HG03571 (cell line): ENCODE measurements around the gene EGLN3.

Experiments
- ATAC-seq: cut with Tn5 transposase; IDR thresholded peaks from one replicate; pipeline ENCODE4 v1.9.1; 2021; ENCODE audit not compliant: unreplicated experiment

EGLN3 gene

DNA sequence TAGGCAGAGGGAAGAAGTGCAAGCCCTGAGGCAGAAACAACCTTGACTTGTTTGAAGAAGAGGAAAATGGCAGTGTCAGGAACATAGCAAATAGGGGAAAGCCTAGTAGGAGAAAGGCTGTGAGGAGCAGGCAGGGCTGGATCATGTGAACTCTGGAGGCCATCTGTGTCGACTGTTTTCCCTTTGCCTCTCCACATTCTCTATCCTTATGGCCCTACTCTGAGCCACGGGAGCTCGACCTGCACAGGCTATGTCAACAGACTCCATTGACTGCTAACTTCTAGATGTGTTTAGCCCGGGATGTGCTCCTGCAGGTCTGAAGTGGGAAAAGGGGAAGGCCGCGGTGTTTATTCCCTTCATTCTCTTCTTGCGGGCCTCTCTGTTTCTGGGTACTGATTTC, 35.2 kb downstream of the EGLN3 start:
- no peak for ATAC-seq

GRCh38 chr14:33914676-33915516, 36.0 kb downstream of the EGLN3 start:
- no peak for ATAC-seq

GRCh38 chr14:33911046-33911445, 39.8 kb downstream of the EGLN3 start:
- no peak for ATAC-seq

GRCh38 chr14:33910435-33910834, 40.4 kb downstream of the EGLN3 start:
- ATAC-seq, result no peak

GRCh38 chr14:33909380-33910084, 41.3 kb downstream of the EGLN3 start:
- ATAC-seq, result no peak

GRCh38 chr14:33908540-33909223, 42.2 kb downstream of the EGLN3 start:
- no peak for ATAC-seq

GRCh38 chr14:33906968-33907367, 43.9 kb downstream of the EGLN3 start:
- no peak for ATAC-seq

- no peak for ATAC-seq
Measured at GRCh38 chr14:33904609-33905008, 46.3 kb downstream of the EGLN3 start.

DNA sequence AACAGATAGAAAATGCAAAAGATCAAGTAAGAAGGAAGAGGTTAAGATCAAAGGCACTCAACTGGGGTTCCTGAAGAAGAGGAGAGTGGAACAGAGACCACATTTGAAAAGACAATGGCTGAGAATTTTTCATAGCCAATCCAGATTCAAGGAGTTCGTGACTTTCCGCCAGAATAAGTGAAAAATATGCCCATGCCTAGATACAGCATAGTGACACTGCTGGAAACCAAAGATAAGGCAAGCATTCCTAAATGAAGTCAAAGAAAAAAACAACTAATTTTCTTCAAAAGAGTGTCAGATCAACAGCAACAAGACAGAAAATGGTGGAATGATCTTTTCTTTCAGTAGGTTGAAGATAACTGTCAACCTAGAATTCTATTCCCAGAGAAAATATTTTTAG, 47.5 kb downstream of the EGLN3 start:
- no peak for ATAC-seq

GRCh38 chr14:33902363-33902762, 48.5 kb downstream of the EGLN3 start:
- no peak for ATAC-seq

- no peak for ATAC-seq
Measured at GRCh38 chr14:33901426-33902155, 49.3 kb downstream of the EGLN3 start.

GRCh38 chr14:33900706-33901105, 50.2 kb downstream of the EGLN3 start:
- ATAC-seq, result no peak

GRCh38 chr14:33899723-33900341, 51.0 kb downstream of the EGLN3 start:
- ATAC-seq, result no peak

DNA sequence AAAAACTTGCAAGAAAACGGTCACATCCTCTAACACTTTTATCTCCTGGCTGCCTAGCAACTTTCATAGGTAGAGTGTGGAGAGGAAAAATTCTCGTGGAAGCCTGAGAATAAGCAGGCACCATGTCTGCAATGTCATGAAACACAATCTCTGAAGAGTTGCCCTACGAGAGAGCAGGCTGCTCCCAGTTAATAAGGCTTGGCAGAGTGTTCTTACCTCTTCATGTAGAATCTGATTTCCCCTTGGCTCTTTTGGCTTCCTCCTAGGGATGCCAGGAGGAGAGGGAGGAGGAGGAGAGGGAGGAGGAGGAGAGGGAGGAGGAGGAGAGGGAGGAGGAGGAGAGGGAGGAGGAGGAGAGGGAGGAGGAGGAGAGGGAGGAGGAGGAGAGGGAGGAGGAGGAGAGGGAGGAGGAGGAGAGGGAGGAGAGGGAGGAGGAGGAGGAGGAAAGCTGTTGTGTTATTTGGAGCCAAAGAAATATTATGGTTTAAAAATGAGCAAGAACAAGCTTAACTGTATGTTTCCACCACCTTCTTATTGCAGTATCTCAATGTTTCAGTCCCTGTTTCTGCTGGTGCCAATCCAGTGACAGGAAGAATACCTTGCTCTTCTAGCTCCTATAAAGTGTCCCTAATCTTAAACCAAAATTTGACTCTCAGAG, 52.9 kb downstream of the EGLN3 start:
- no peak for ATAC-seq

GRCh38 chr14:33897382-33897781, 53.5 kb downstream of the EGLN3 start:
- ATAC-seq, result no peak

GRCh38 chr14:33894339-33894738, 56.5 kb downstream of the EGLN3 start:
- ATAC-seq, result no peak

DNA sequence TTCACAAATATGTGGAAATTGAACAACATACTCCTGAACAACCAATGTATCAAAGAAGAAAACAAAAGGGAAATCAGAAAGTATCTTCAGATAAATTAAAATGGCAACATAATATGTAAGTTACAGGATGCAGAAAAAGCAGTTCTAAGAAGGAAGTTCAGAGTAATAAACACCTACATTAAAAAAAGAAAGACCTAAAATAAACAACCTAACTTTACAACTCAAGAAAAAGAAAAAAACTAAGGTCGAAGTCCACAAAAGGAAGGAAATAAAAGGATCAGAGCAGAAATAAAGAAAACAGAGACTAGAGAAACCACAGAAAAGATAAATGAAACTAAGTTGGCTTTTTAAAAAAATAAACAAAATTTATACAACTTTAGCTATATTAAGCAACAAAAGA, 59.2 kb downstream of the EGLN3 start:
- ATAC-seq, result no peak

- ATAC-seq, result no peak
Measured at GRCh38 chr14:33884916-33885315, 66.0 kb downstream of the EGLN3 start.

GRCh38 chr14:33880330-33880729, 70.5 kb downstream of the EGLN3 start:
- ATAC-seq, result no peak

GRCh38 chr14:33879684-33880286, 71.1 kb downstream of the EGLN3 start:
- no peak for ATAC-seq
